CD4-positive, alpha-beta memory T cell (primary cell): ENCODE measurements around the gene GRIA1. TPM values are rescaled to one million over a fixed set of nuclear protein-coding genes. Genes with fewer than 3 reads are reported as not detected.

ENCODE experiments used
- CTCF ChIA-PET: fragments of 350-600 bp; sonication (Branson Sonifier 250); formaldehyde crosslinking; loops from one replicate; lab custom pipeline; 2021; ENCODE audit warnings: inconsistent platforms; ENCODE audit not compliant: partially characterized antibody; lab: Charles Lee
- POLR2A ChIA-PET: fragments of 350-600 bp; sonication (Branson Sonifier 250); formaldehyde crosslinking; loops from one replicate; lab custom pipeline; 2021; ENCODE audit not compliant: partially characterized antibody; lab: Charles Lee
- DNase-seq, 5 donors: peaks; one replicate each; pipeline versions ENCODE4 v3.0.0 to v3.0.0-alpha.2; 2020 to 2022; ENCODE audit warnings: mixed read lengths in 1 of 5
- H3K27ac ChIP-seq: one replicate; pipeline ENCODE4 v1.7.0; 2013; ENCODE audit warnings: low read depth, low read length
- H3K27me3 ChIP-seq: 2 replicates; pipeline ENCODE4 v1.7.0; 2013; ENCODE audit warnings: mild to moderate bottlenecking, low read length, moderate library complexity; ENCODE audit not compliant: insufficient read depth
- H3K36me3 ChIP-seq: 2 replicates; pipeline ENCODE4 v1.7.0; 2013; ENCODE audit warnings: mild to moderate bottlenecking, low read length, moderate library complexity; ENCODE audit not compliant: insufficient read depth
- H3K4me1 ChIP-seq: 2 replicates; pipeline ENCODE4 v1.7.0; 2013; ENCODE audit warnings: mild to moderate bottlenecking, low read length, moderate library complexity; ENCODE audit not compliant: insufficient read depth
- H3K4me3 ChIP-seq, 2 donors: one replicate each; pipeline ENCODE4 v1.7.0; 2013; ENCODE audit warnings: low read length in 2 of 2, mild to moderate bottlenecking in 1 of 2
- H3K9me3 ChIP-seq, 2 donors: one replicate each; pipeline ENCODE4 v1.7.0; 2013; ENCODE audit warnings: low read length in 2 of 2, control low read depth in 1 of 2; ENCODE audit not compliant: control insufficient read depth in 1 of 2
- H3K27ac Mint-ChIP-seq, 7 donors: one replicate each; pipeline ENCODE4 v1.8.0; 2020 to 2021; ENCODE audit warnings: mixed read lengths in 7 of 7, mild to moderate bottlenecking in 6 of 7, inconsistent platforms in 3 of 7, moderate library complexity in 3 of 7
- H3K27me3 Mint-ChIP-seq, 2 donors: one replicate each; pipeline ENCODE4 v1.8.0; 2020 to 2021; ENCODE audit warnings: mixed read lengths in 2 of 2
- H3K36me3 Mint-ChIP-seq, 2 donors: one replicate each; pipeline ENCODE4 v1.8.0; 2020 to 2021; ENCODE audit warnings: mixed read lengths in 2 of 2, inconsistent platforms in 1 of 2, mild to moderate bottlenecking in 1 of 2
- H3K4me1 Mint-ChIP-seq, 4 donors: one replicate each; pipeline ENCODE4 v1.8.0; 2020 to 2021; ENCODE audit warnings: mixed read lengths in 4 of 4, mild to moderate bottlenecking in 1 of 4
- H3K4me3 Mint-ChIP-seq, 8 donors: one replicate each; pipeline ENCODE4 v1.8.0; 2020 to 2021; ENCODE audit warnings: mixed read lengths in 8 of 8, mild to moderate bottlenecking in 7 of 8, moderate library complexity in 6 of 8, inconsistent platforms in 3 of 8
- H3K9me3 Mint-ChIP-seq, 8 donors: one replicate each; pipeline ENCODE4 v1.8.0; 2020 to 2021; ENCODE audit warnings: mixed read lengths in 8 of 8, mild to moderate bottlenecking in 5 of 8, inconsistent platforms in 3 of 8, moderate library complexity in 1 of 8
- intact Hi-C: fragments of 100-400 bp; cut with micrococcal nuclease; formaldehyde crosslinking; loops from one replicate; pipeline ENCODE4 v1.15.1; 2023
- polyA plus RNA-seq, 2 donors: library from polyadenylated mRNA; unstranded; fragments of 300-500 nt; fragmentation: Illumina TruSeq; gene quantifications; one replicate each; pipeline ENCODE4 v1.2.3, GENCODE V29; 2021
- total RNA-seq, 2 experiments: library from RNA; stranded (reverse); gene quantifications; one replicate each; pipeline ENCODE4 v1.2.3, GENCODE V29; 2021

Gene GRIA1
- total and polyA plus RNA-seq, 4 experiments from 2014 or later: not detected

DNA sequence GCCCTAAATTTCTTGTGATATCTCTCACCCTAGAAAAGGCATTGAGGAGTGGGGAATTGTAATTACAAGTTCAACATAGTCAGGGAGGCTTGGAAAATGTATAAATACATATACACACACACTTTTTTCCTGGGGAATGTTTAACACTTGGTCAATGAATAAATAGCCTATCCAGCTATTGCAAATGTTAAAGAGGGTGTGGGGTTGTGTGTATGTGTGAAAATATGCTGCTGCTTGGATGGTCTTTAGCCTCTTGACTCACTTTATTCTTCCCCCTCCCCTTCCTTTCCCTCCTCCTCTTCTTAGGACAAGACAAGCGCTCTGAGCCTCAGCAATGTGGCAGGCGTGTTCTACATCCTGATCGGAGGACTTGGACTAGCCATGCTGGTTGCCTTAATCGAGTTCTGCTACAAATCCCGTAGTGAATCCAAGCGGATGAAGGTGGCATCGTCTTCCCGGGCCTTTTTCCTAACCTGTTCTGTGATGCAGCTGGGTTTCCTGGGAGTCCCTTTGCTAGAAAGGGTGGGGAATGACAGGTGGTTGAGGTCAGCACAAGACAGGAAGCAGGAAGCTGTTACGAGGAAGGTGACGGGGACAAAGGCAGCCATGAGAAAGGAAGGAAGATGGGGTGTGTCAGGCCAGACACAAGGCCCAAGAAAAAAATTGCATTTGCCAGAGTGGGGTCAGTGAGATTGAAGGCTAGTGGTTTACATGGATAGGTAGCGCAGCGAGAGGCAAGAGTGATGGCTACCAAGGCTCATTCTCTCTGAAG is 311.8 kb downstream of the GRIA1 start:
- Mint-ChIP-seq H3K9me3 (peaks cover 0 to 3% (median 0%) of the 10 kb centered on the region in 8 donors), H3K4me1 (no peaks in the 10 kb centered on the region), H3K4me3 (no peak overlapping the region), H3K27me3 (no peaks in the 10 kb centered on the region), H3K27ac (no peak overlapping the region), H3K36me3 (no peaks in the 10 kb centered on the region)
- Histone ChIP-seq H3K9me3 (no peaks in the 10 kb centered on the region), H3K27me3 (no peaks in the 10 kb centered on the region), H3K27ac (no peak overlapping the region), H3K4me1 (no peaks in the 10 kb centered on the region), H3K36me3 (no peaks in the 10 kb centered on the region), H3K4me3 (no peak overlapping the region)
- no peak for DNase-seq
- CTCF ChIA-PET: no interaction called here
- intact Hi-C loops: no loop called here
- POLR2A ChIA-PET: no interaction called here

DNA sequence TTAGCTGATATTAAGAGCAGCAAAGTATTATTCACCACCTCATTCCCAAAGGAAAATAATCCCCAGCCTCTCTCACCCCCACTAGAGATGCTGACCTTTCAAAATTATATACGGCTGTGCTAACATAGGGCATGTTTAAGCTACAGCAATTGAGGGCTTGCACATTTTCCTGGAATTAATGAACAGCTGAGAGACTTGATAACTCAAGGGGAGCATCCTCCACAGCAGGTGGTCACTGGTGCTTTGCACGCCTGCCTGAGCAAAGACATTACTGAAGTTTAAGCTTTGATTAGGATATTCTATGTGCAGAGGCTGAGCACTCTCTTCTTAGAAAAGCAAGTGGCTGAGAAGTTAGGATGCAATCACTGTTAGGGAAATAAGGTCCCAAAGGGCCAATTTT is 317.3 kb downstream of the GRIA1 start:
- no peak for DNase-seq
- Histone ChIP-seq H3K36me3 (no peaks in the 10 kb centered on the region), H3K4me3 (no peak overlapping the region), H3K9me3 (no peaks in the 10 kb centered on the region), H3K4me1 (no peaks in the 10 kb centered on the region), H3K27ac (no peak overlapping the region), H3K27me3 (no peaks in the 10 kb centered on the region)
- peaks cover 0 to 1% (median 0%) of the 10 kb centered on the region in 8 donors for H3K9me3 Mint-ChIP-seq
- H3K4me1 Mint-ChIP-seq: no peaks in the 10 kb centered on the region
- intact Hi-C loops: no loop called here
- H3K27ac Mint-ChIP-seq: no peak overlapping the region
- H3K4me3 Mint-ChIP-seq: no peak overlapping the region
- no peaks in the 10 kb centered on the region for H3K27me3 Mint-ChIP-seq
- CTCF ChIA-PET: no interaction called here
- POLR2A ChIA-PET: no interaction called here
- H3K36me3 Mint-ChIP-seq: no peaks in the 10 kb centered on the region

DNA sequence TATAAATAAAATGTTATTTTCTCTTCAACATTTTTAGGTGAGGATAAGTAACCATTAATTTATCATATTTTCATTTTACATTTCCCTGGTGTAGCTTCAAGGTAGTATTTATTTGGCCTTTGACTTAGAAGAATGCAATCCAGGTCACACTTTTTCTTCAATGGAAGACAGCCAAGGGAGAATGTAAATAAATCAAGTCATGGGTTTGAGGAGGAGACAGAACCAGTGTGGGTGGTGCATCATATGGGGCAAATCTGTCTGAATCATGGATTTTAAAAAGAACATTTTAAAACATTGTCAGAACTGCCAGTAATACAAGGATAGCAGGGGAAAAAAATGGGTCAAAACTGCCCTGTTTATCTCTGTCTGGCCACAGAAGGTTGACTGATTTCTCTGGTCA is 318.7 kb downstream of the GRIA1 start:
- Histone ChIP-seq H3K4me1 (no peaks in the 10 kb centered on the region), H3K9me3 (no peaks in the 10 kb centered on the region), H3K27me3 (no peaks in the 10 kb centered on the region), H3K36me3 (no peaks in the 10 kb centered on the region), H3K27ac (no peak overlapping the region), H3K4me3 (no peak overlapping the region)
- Mint-ChIP-seq H3K9me3 (peaks cover 0 to 4% (median 0%) of the 10 kb centered on the region in 8 donors), H3K27ac (no peak overlapping the region), H3K4me1 (no peaks in the 10 kb centered on the region), H3K36me3 (no peaks in the 10 kb centered on the region), H3K27me3 (no peaks in the 10 kb centered on the region), H3K4me3 (no peak overlapping the region)
- ChIA-PET POLR2A (no interaction called here), CTCF (no interaction called here)
- intact Hi-C loops: no loop called here
- DNase-seq: no peak

DNA sequence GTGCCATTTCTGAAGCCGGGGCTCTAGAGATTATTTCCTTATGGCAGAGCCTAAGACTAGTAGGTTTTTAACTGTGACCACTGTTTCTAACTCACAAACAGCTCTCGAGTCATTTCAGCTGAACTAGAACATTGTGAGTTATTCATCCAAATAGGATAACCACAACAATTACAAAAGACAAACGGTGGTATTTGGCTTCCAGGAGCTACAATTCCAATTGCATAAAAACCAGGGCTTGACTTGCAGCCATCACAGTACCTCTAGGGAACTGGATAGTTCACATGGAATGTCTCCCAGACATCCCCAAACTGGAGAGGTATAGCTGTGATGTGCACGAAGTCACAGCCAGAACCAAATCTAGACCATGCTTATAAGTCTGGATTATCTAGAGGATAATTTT is 323.4 kb downstream of the GRIA1 start:
- CTCF ChIA-PET: no interaction called here
- Mint-ChIP-seq H3K9me3 (peaks cover 0 to 9% (median 1%) of the 10 kb centered on the region in 8 donors), H3K4me1 (no peaks in the 10 kb centered on the region), H3K4me3 (no peak overlapping the region), H3K27ac (no peak overlapping the region), H3K36me3 (no peaks in the 10 kb centered on the region), H3K27me3 (no peaks in the 10 kb centered on the region)
- intact Hi-C loops: no loop called here
- DNase-seq: no peak
- H3K9me3 ChIP-seq: no peaks in the 10 kb centered on the region
- no peaks in the 10 kb centered on the region for H3K27me3 ChIP-seq
- no peak overlapping the region for H3K4me3 ChIP-seq
- H3K36me3 ChIP-seq: no peaks in the 10 kb centered on the region
- H3K27ac ChIP-seq: no peak overlapping the region
- POLR2A ChIA-PET: no interaction called here
- no peaks in the 10 kb centered on the region for H3K4me1 ChIP-seq

DNA sequence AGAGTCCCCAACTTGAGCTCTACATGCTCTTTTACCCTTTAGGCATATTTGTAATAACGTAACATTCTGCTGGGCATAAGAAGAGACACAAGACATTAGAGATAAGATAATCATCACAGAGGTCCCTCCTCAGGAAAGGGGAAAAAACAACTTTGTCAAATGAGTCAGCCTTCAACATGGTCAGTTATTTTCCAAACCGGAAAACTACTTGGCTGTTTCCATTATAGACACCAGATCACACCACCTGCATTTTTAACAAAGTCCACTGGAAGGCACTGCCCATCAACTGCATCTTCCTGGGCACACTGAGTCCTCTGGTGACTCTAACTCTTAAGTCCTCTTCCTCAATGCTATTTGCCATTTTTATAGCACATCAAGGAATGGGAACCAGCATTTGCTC is 326.4 kb downstream of the GRIA1 start:
- POLR2A ChIA-PET: no interaction called here
- no peak overlapping the region for H3K4me3 Mint-ChIP-seq
- Histone ChIP-seq H3K27me3 (no peaks in the 10 kb centered on the region), H3K36me3 (no peaks in the 10 kb centered on the region), H3K27ac (no peak overlapping the region), H3K4me1 (no peaks in the 10 kb centered on the region), H3K9me3 (no peaks in the 10 kb centered on the region), H3K4me3 (no peak overlapping the region)
- H3K4me1 Mint-ChIP-seq: no peaks in the 10 kb centered on the region
- no peaks in the 10 kb centered on the region for H3K27me3 Mint-ChIP-seq
- no peaks in the 10 kb centered on the region for H3K36me3 Mint-ChIP-seq
- H3K9me3 Mint-ChIP-seq: peaks cover 0 to 9% (median 3%) of the 10 kb centered on the region in 8 donors
- intact Hi-C loops: no loop called here
- DNase-seq: no peak
- CTCF ChIA-PET: no interaction called here
- H3K27ac Mint-ChIP-seq: no peak overlapping the region

DNA sequence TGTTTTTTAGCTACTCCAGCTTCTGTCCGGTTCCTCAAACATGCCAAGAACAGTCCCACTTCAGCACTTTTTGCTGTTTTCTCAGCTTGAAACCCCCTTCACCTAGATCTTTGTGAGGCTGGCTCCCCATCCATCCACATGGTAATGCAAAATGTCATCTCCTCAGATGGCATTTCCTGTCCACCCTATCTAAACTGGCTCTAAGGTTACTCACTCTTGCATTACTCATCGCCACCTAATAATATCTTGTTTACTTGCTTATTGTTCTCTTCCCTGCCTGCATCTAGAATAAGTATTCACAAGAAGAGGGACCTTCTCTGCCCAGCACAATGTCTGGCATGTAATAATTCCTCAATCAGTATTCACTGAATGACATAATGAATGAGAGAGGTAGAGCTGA is 328.2 kb downstream of the GRIA1 start:
- intact Hi-C loops: no loop called here
- Histone ChIP-seq H3K4me3 (no peak overlapping the region), H3K27ac (no peak overlapping the region), H3K9me3 (no peaks in the 10 kb centered on the region), H3K4me1 (no peaks in the 10 kb centered on the region), H3K36me3 (no peaks in the 10 kb centered on the region), H3K27me3 (no peaks in the 10 kb centered on the region)
- Mint-ChIP-seq H3K9me3 (peaks cover 0 to 5% (median 3%) of the 10 kb centered on the region in 8 donors), H3K4me3 (no peak overlapping the region), H3K27me3 (no peaks in the 10 kb centered on the region), H3K4me1 (no peaks in the 10 kb centered on the region), H3K27ac (no peak overlapping the region), H3K36me3 (no peaks in the 10 kb centered on the region)
- ChIA-PET CTCF (no interaction called here), POLR2A (no interaction called here)
- DNase-seq: no peak

DNA sequence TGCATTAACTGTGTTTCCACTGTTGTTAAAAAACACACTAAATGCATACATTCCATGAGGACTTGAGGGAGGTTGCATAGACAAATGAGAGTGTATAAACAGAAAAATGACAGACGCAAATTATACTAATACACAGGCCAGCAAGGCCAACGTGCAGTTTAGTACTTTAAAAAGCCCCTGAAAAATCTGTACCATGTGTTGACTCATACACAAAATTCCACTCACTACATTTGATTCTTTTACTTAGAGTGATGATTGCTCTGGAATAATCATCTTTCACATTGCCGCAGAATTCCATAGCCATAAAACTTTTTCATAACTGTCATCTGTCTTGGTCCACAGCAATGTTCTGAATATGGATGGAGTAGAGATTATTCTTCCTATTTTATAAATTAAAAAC is 332.6 kb downstream of the GRIA1 start:
- Histone ChIP-seq H3K27ac (no peak overlapping the region), H3K4me1 (no peaks in the 10 kb centered on the region), H3K9me3 (peaks cover 0 to 3% of the 10 kb centered on the region in 2 donors), H3K4me3 (no peak overlapping the region), H3K36me3 (no peaks in the 10 kb centered on the region), H3K27me3 (no peaks in the 10 kb centered on the region)
- no peaks in the 10 kb centered on the region for H3K27me3 Mint-ChIP-seq
- no peak overlapping the region for H3K27ac Mint-ChIP-seq
- DNase-seq: no peak
- H3K4me1 Mint-ChIP-seq: no peaks in the 10 kb centered on the region
- peaks cover 0 to 4% (median 1%) of the 10 kb centered on the region in 8 donors for H3K9me3 Mint-ChIP-seq
- intact Hi-C loops: no loop called here
- ChIA-PET POLR2A (no interaction called here), CTCF (no interaction called here)
- H3K36me3 Mint-ChIP-seq: no peaks in the 10 kb centered on the region
- no peak overlapping the region for H3K4me3 Mint-ChIP-seq
